ENCODE measurements around the gene DIS3L2. TPM values are rescaled to one million over a fixed set of nuclear protein-coding genes. Genes with fewer than 3 reads are reported as not detected.

DIS3L2 gene
- total RNA-seq, 2 experiments from 2014 or later, result 40.2 to 43.4 TPM

GRCh38 chr2:232008907-232009638 lies 47.6 kb downstream of the DIS3L2 start:
- no peak for DNase-seq
- Mint-ChIP-seq H3K4me1 (no peaks in the 10 kb centered on the region), H3K27ac (no peak overlapping the region), H3K9me3 (no peaks in the 10 kb centered on the region), H3K27me3 (no peaks in the 10 kb centered on the region), H3K4me3 (no peak overlapping the region), H3K36me3 (ENCODE audit: low read depth) (peaks cover 15% of the 10 kb centered on the region)
- POLR2A ChIA-PET, result no interaction called here
- CTCF ChIA-PET, result interaction anchor here (0.6 to 1.2 kb wide), 2 partner anchors 11 to 95 kb away, joined by 3 to 5 read pairs; no protein-coding TSS in a partner anchor

GRCh38 chr2:232009639-232010274 lies 48.2 kb downstream of the DIS3L2 start:
- no peak overlapping the region for H3K27ac Mint-ChIP-seq
- H3K4me3 Mint-ChIP-seq, result no peak overlapping the region
- no peaks in the 10 kb centered on the region for H3K4me1 Mint-ChIP-seq
- ChIA-PET CTCF (interaction anchor here (1.2 kb wide), 1 partner anchor 11 kb away, joined by 5 read pairs; no protein-coding TSS in a partner anchor), POLR2A (no interaction called here)
- H3K9me3 Mint-ChIP-seq, result no peaks in the 10 kb centered on the region
- H3K27me3 Mint-ChIP-seq, result no peaks in the 10 kb centered on the region
- DNase-seq, result no peak
- peaks cover 16% of the 10 kb centered on the region for H3K36me3 Mint-ChIP-seq (ENCODE audit: low read depth)

DNA sequence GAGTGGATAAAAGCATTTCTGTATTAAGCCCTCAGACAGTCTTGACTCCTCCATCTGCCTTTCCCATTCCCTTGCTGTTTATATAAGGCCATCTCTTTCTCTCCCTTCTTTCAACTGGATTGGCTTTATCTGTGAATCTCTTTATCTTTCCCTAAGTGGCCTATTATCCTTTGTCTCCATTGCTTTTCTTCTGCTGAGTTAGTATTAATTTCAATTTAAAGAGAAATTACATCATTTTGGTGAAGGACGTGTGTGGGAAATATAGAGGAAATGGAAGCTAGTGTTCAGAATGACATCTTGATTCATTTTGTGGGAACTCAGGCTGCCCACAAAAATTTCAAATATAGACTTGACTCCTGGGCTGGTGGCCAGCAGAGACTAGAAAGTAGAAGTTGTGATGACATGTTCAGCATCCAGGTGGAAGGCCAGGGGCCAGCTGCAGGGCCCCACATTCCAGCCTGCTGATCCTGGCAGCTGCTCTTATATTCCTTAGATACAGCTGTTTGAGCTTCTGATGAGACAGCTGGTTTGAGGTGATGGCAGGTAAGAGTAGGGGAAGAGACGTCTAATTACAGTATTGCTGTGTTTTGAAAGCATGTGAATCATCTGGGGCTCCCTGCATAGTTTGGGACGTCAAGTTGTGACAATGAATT lies 52.3 kb downstream of the DIS3L2 start:
- H3K9me3 Mint-ChIP-seq, result no peaks in the 10 kb centered on the region
- CTCF ChIA-PET, result interaction anchor here (1.0 kb wide), 1 partner anchor 10 kb away, joined by 3 read pairs; no protein-coding TSS in a partner anchor
- DNase-seq, result no peak
- H3K27ac Mint-ChIP-seq, result no peak overlapping the region
- peaks cover 24% of the 10 kb centered on the region for H3K36me3 Mint-ChIP-seq (ENCODE audit: low read depth)
- peaks cover 10% of the 10 kb centered on the region for H3K4me1 Mint-ChIP-seq
- no peaks in the 10 kb centered on the region for H3K27me3 Mint-ChIP-seq
- no peak overlapping the region for H3K4me3 Mint-ChIP-seq
- POLR2A ChIA-PET, result no interaction called here

DNA sequence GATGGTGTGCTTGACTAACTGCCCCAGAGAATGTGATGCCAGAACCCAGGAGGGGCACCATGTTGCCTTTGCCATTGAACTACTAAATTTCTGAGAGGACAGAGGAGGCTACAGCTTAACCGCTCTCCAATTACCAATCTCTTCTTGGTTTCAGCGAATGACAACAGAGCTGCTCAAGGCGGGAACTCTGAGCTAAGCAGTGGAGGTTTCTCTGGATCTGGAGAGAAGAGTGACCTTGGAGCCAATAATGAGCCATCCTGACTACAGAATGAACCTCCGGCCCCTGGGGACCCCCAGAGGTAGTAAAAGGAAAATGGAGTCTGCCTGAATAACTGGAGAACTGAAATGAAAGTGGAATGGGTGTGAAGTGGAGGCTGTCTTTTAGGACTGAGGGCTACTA lies 53.2 kb downstream of the DIS3L2 start:
- Mint-ChIP-seq H3K27me3 (no peaks in the 10 kb centered on the region), H3K4me3 (no peak overlapping the region), H3K27ac (no peak overlapping the region), H3K9me3 (no peaks in the 10 kb centered on the region), H3K4me1 (peaks cover 10% of the 10 kb centered on the region), H3K36me3 (ENCODE audit: low read depth) (peaks cover 21% of the 10 kb centered on the region)
- ChIA-PET POLR2A (no interaction called here), CTCF (interaction anchor here (0.6 kb wide), 1 partner anchor 13 kb away, joined by 3 read pairs; no protein-coding TSS in a partner anchor)
- DNase-seq, result no peak

GRCh38 chr2:232018181-232018580 lies 56.7 kb downstream of the DIS3L2 start:
- no peak for DNase-seq
- ChIA-PET CTCF (no interaction called here), POLR2A (no interaction called here)
- H3K9me3 Mint-ChIP-seq, result no peaks in the 10 kb centered on the region
- H3K4me1 Mint-ChIP-seq, result peaks cover 10% of the 10 kb centered on the region
- no peaks in the 10 kb centered on the region for H3K27me3 Mint-ChIP-seq
- H3K36me3 Mint-ChIP-seq (ENCODE audit: low read depth), result peaks cover 28% of the 10 kb centered on the region
- no peak overlapping the region for H3K4me3 Mint-ChIP-seq
- H3K27ac Mint-ChIP-seq, result no peak overlapping the region

DNA sequence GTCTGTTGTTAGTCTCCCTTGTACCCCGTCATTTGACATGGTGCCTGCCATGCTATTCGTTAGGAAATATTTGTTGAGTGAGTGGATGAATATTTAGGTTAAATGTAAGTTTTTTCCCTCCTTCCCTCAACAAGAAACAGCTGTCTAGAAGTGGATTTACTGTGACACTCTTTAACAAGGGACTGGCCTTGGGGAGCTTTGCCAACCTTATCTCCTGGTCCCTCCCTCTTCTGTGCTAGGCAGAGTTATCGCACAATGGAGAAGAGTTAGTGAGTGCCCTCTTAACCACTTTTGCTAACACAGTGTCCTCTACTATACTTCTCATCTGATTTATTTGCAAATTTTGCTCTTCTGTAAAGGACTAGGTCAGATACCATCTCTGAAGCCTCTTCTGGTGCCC lies 61.2 kb downstream of the DIS3L2 start:
- Mint-ChIP-seq H3K27ac (no peak overlapping the region), H3K9me3 (no peaks in the 10 kb centered on the region), H3K36me3 (ENCODE audit: low read depth) (peaks cover 35% of the 10 kb centered on the region), H3K4me1 (peaks cover 16% of the 10 kb centered on the region), H3K4me3 (no peak overlapping the region), H3K27me3 (no peaks in the 10 kb centered on the region)
- ChIA-PET POLR2A (no interaction called here), CTCF (interaction anchor here (1.2 kb wide), 1 partner anchor 46 kb away, joined by 4 read pairs; no protein-coding TSS in a partner anchor)
- DNase-seq, result no peak

GRCh38 chr2:232023426-232023825 lies 61.9 kb downstream of the DIS3L2 start:
- no peak for DNase-seq
- Mint-ChIP-seq H3K9me3 (no peaks in the 10 kb centered on the region), H3K36me3 (ENCODE audit: low read depth) (peaks cover 40% of the 10 kb centered on the region), H3K27ac (no peak overlapping the region), H3K4me1 (peaks cover 22% of the 10 kb centered on the region), H3K4me3 (no peak overlapping the region), H3K27me3 (peaks cover 6% of the 10 kb centered on the region)
- ChIA-PET POLR2A (no interaction called here), CTCF (interaction anchor here (0.6 kb wide), 1 partner anchor 10 kb away, joined by 3 read pairs; no protein-coding TSS in a partner anchor)

- POLR2A ChIA-PET, result no interaction called here
- Mint-ChIP-seq H3K4me1 (peaks cover 27% of the 10 kb centered on the region), H3K27me3 (peaks cover 6% of the 10 kb centered on the region), H3K27ac (no peak overlapping the region), H3K4me3 (no peak overlapping the region), H3K36me3 (ENCODE audit: low read depth) (peaks cover 50% of the 10 kb centered on the region), H3K9me3 (no peaks in the 10 kb centered on the region)
- CTCF ChIA-PET, result no interaction called here
- no peak for DNase-seq
These were observed 62.9 kb downstream of the DIS3L2 start for GRCh38 chr2:232024457-232024856.

- peaks cover 27% of the 10 kb centered on the region for H3K4me1 Mint-ChIP-seq
- no peak overlapping the region for H3K27ac Mint-ChIP-seq
- DNase-seq, result peak; percentile 9
- no peak overlapping the region for H3K4me3 Mint-ChIP-seq
- H3K27me3 Mint-ChIP-seq, result peaks cover 6% of the 10 kb centered on the region
- CTCF ChIA-PET, result interaction anchor here (0.7 to 1.1 kb wide), 3 partner anchors 10 to 30 kb away, joined by 3 to 5 read pairs (median 3); no protein-coding TSS in a partner anchor
- POLR2A ChIA-PET, result no interaction called here
- peaks cover 3% of the 10 kb centered on the region for H3K9me3 Mint-ChIP-seq
- H3K36me3 Mint-ChIP-seq (ENCODE audit: low read depth), result peaks cover 70% of the 10 kb centered on the region
These were observed 65.4 kb downstream of the DIS3L2 start for GRCh38 chr2:232026910-232027309.

- DNase-seq, result no peak
- peaks cover 27% of the 10 kb centered on the region for H3K4me1 Mint-ChIP-seq
- no peak overlapping the region for H3K27ac Mint-ChIP-seq
- H3K27me3 Mint-ChIP-seq, result peaks cover 6% of the 10 kb centered on the region
- ChIA-PET CTCF (interaction anchor here (0.8 kb wide), 1 partner anchor 15 kb away, joined by 3 read pairs; no protein-coding TSS in a partner anchor), POLR2A (no interaction called here)
- no peak overlapping the region for H3K4me3 Mint-ChIP-seq
- peaks cover 76% of the 10 kb centered on the region for H3K36me3 Mint-ChIP-seq (ENCODE audit: low read depth)
- H3K9me3 Mint-ChIP-seq, result peaks cover 5% of the 10 kb centered on the region
These were observed 66.0 kb downstream of the DIS3L2 start for GRCh38 chr2:232027530-232027929.

DNA sequence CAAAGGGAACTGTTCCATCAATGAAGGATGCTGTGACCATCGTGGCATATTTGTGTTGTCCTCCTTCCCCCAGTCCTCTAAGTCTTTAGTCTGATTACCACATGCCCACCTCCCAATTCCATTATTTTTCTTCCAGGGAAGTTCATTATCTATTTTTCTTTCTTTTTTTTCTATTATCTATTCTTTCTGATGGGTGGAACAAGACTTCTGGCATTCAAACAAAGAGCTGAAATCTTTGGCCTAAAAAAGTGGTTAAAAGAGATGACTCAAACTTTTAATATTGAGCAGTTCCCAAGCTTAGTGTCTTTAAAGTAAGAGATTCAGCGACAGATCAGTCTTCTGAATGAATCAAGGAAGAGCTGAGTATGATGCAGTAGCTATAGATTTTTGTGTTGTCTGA lies 66.6 kb downstream of the DIS3L2 start:
- CTCF ChIA-PET, result interaction anchor here (1.2 kb wide), 1 partner anchor 13 kb away, joined by 3 read pairs; no protein-coding TSS in a partner anchor
- H3K4me3 Mint-ChIP-seq, result no peak overlapping the region
- H3K27me3 Mint-ChIP-seq, result peaks cover 6% of the 10 kb centered on the region
- H3K36me3 Mint-ChIP-seq (ENCODE audit: low read depth), result peaks cover 75% of the 10 kb centered on the region
- DNase-seq, result no peak
- H3K9me3 Mint-ChIP-seq, result peaks cover 6% of the 10 kb centered on the region
- peaks cover 27% of the 10 kb centered on the region for H3K4me1 Mint-ChIP-seq
- no peak overlapping the region for H3K27ac Mint-ChIP-seq
- POLR2A ChIA-PET, result no interaction called here

GRCh38 chr2:232028631-232029030 lies 67.1 kb downstream of the DIS3L2 start:
- peaks cover 27% of the 10 kb centered on the region for H3K4me1 Mint-ChIP-seq
- no peak for DNase-seq
- H3K4me3 Mint-ChIP-seq, result no peak overlapping the region
- no peak overlapping the region for H3K27ac Mint-ChIP-seq
- CTCF ChIA-PET, result interaction anchor here (1.2 kb wide), 1 partner anchor 12 kb away, joined by 3 read pairs; no protein-coding TSS in a partner anchor
- POLR2A ChIA-PET, result no interaction called here
- peaks cover 75% of the 10 kb centered on the region for H3K36me3 Mint-ChIP-seq (ENCODE audit: low read depth)
- H3K9me3 Mint-ChIP-seq, result peaks cover 7% of the 10 kb centered on the region
- H3K27me3 Mint-ChIP-seq, result peaks cover 6% of the 10 kb centered on the region

- peaks cover 6% of the 10 kb centered on the region for H3K27me3 Mint-ChIP-seq
- peaks cover 7% of the 10 kb centered on the region for H3K9me3 Mint-ChIP-seq
- H3K4me3 Mint-ChIP-seq, result no peak overlapping the region
- peaks cover 81% of the 10 kb centered on the region for H3K36me3 Mint-ChIP-seq (ENCODE audit: low read depth)
- peaks cover 27% of the 10 kb centered on the region for H3K4me1 Mint-ChIP-seq
- CTCF ChIA-PET, result no interaction called here
- POLR2A ChIA-PET, result no interaction called here
- no peak overlapping the region for H3K27ac Mint-ChIP-seq
- DNase-seq, result no peak
These were observed 67.8 kb downstream of the DIS3L2 start for GRCh38 chr2:232029346-232029745.

Measured in activated CD4-positive, alpha-beta T cell treated with anti-CD3 and anti-CD28 coated beads, Interleukin-2, amount 10 ng/mL, durations not matched to agents 7 days and 5 days (primary cell).